Tibial nerve (tissue), 4 donors: ENCODE data around the gene TSPAN15. TPM values are rescaled to one million over a fixed set of nuclear protein-coding genes. Genes with fewer than 3 reads are reported as not detected.

Experiments
- DNase-seq, 2 donors: peaks; one replicate each; pipeline ENCODE4 v3.0.0-alpha.2; 2019; ENCODE audit warnings: low spot score in 2 of 2
- H3K27ac ChIP-seq, 4 donors: fragments of 200-600 bp; sonication (generic) in 3 of 4; one replicate each; pipeline ENCODE4 v1.5.1; 2017 to 2019; ENCODE audit warnings: mild to moderate bottlenecking in 1 of 4
- H3K27me3 ChIP-seq, 2 donors: fragments of 200-600 bp; sonication (generic) in 1 of 2; one replicate each; pipeline versions ENCODE4 v1.5.1 to v1.6.0; 2017 to 2019
- H3K36me3 ChIP-seq, 3 donors: fragments of 200-600 bp; sonication (generic); one replicate each; pipeline ENCODE4 v1.5.1; 2018 to 2019
- H3K4me1 ChIP-seq, 4 donors: fragments of 200-600 bp; sonication (generic) in 3 of 4; one replicate each; pipeline ENCODE4 v1.5.1; 2017 to 2019
- H3K4me3 ChIP-seq, 4 donors: fragments of 200-600 bp; sonication (generic) in 3 of 4; one replicate each; pipeline ENCODE4 v1.5.1; 2017 to 2019; ENCODE audit warnings: mild to moderate bottlenecking in 1 of 4, moderate library complexity in 1 of 4
- H3K9me3 ChIP-seq, 4 donors: fragments of 200-600 bp; sonication (generic) in 3 of 4; one replicate each; pipeline ENCODE4 v1.5.1; 2017 to 2019
- CTCF ChIP-seq, 5 experiments: fragments of 200-600 bp in 3 of 5; fragments of 450-650 bp in 2 of 5; sonication (generic) in 3 of 5; IDR thresholded peaks; one replicate each; pipeline ENCODE4 v1.5.1; 2016 to 2019; ENCODE audit warnings: antibody characterized with exemption in 5 of 5, mild to moderate bottlenecking in 3 of 5, moderate library complexity in 2 of 5
- EP300 ChIP-seq, 2 donors: sonication (generic); formaldehyde crosslinking; IDR thresholded peaks; one replicate each; pipeline ENCODE4 v1.6.1; 2017; ENCODE audit warnings: antibody characterized with exemption in 2 of 2, mild to moderate bottlenecking in 1 of 2
- POLR2A ChIP-seq, 2 donors: fragments of 450-650 bp; IDR thresholded peaks; one replicate each; pipeline ENCODE4 v1.6.1; 2017; ENCODE audit warnings: antibody characterized with exemption in 2 of 2, mild to moderate bottlenecking in 2 of 2, moderate library complexity in 2 of 2
- WGBS, 2 donors: methylation state at CpG; one replicate each; pipeline ENCODE4 v1.1.5; 2018; 5-methylcytosine and 5-hydroxymethylcytosine counted together
- total RNA-seq, 4 donors: library from RNA; depleted of rRNA; stranded (reverse); fragments of >200 nt; gene quantifications; one replicate each; pipeline ENCODE4 v1.1.0, GENCODE V29; 2016

TSPAN15 gene
- 100 to 1,000 TPM in 1 of 4 donors, 10 to 100 TPM in 3; 46.9 to 117 (median 92.7) TPM for total RNA-seq

- peaks cover 0 to 60% (median 16%) of the 10 kb centered on the region in 4 donors for H3K4me1 ChIP-seq
- peak within 1 kb of the TSS; percentile 63 to 92 (median 83) for H3K4me3 ChIP-seq
- H3K27me3 ChIP-seq, result no peaks in the 10 kb centered on the region
- no peaks in the 10 kb centered on the region for H3K9me3 ChIP-seq
- H3K36me3 ChIP-seq, result no peaks in the 10 kb centered on the region
- WGBS, 2 donors, result 1 to 2% methylated on average over 22 to 28 of the region's 45 CpGs
- DNase-seq, result peak; percentile 72 to 74
- peak within 1 kb of the TSS; percentile 73 to 93 (median 84) for H3K27ac ChIP-seq
- TF ChIP-seq EP300 (IDR thresholded peaks at IDR 0.05) (peak in 1 of 2 donors; percentile 81), CTCF (IDR thresholded peaks at IDR 0.05) (peak in 2 of 5 experiments; percentile 8 to 47), POLR2A (IDR thresholded peaks at IDR 0.05) (peak; percentile 58 to 80)
These were observed at the start of gene TSPAN15 for GRCh38 chr10:69451209-69451783. TSS of gene TSPAN15 (plus strand) at chr10:69451465. CDS start at chr10:69451595, 130 bp downstream.

- peaks cover 0 to 35% (median 0%) of the 10 kb centered on the region in 3 donors for H3K36me3 ChIP-seq
- no peak for TF ChIP-seq CTCF (IDR thresholded peaks at IDR 0.05)
- TF ChIP-seq EP300 (IDR thresholded peaks at IDR 0.05), result no peak
- peak overlapping the region in 3 of 4 donors; percentile 9 to 23 (median 22) for H3K27ac ChIP-seq
- H3K4me3 ChIP-seq, result no peak overlapping the region
- peaks cover 0 to 23% (median 14%) of the 10 kb centered on the region in 4 donors for H3K4me1 ChIP-seq
- DNase-seq, result no peak
- no peaks in the 10 kb centered on the region for H3K9me3 ChIP-seq
- no peaks in the 10 kb centered on the region for H3K27me3 ChIP-seq
- WGBS, 2 donors, result 35 to 37% methylated on average over 6 of the region's 6 CpGs
These were observed 48.9 kb upstream of the TSPAN15 start for GRCh38 chr10:69402386-69402785.

GRCh38 chr10:69403066-69403465 lies 48.2 kb upstream of the TSPAN15 start:
- Histone ChIP-seq H3K4me3 (no peak overlapping the region), H3K27ac (peak overlapping the region in 1 of 4 donors; percentile 22), H3K36me3 (peaks cover 0 to 35% (median 0%) of the 10 kb centered on the region in 3 donors), H3K27me3 (no peaks in the 10 kb centered on the region), H3K9me3 (no peaks in the 10 kb centered on the region), H3K4me1 (peaks cover 0 to 30% (median 20%) of the 10 kb centered on the region in 4 donors)
- no peak for DNase-seq
- WGBS, 2 donors, result 47 to 50% methylated on average over 1 of the region's 1 CpG
- TF ChIP-seq POLR2A (IDR thresholded peaks at IDR 0.05) (no peak), EP300 (IDR thresholded peaks at IDR 0.05) (no peak), CTCF (IDR thresholded peaks at IDR 0.05) (no peak)

GRCh38 chr10:69403519-69403918 lies 47.7 kb upstream of the TSPAN15 start:
- DNase-seq, result no peak
- Histone ChIP-seq H3K4me3 (no peak overlapping the region), H3K27me3 (no peaks in the 10 kb centered on the region), H3K4me1 (peaks cover 0 to 31% (median 23%) of the 10 kb centered on the region in 4 donors), H3K27ac (peak overlapping the region in 1 of 4 donors; percentile 37), H3K9me3 (no peaks in the 10 kb centered on the region), H3K36me3 (peaks cover 0 to 32% (median 0%) of the 10 kb centered on the region in 3 donors)
- 41 to 53% methylated on average over 3 of the region's 3 CpGs for WGBS, 2 donors
- TF ChIP-seq POLR2A (IDR thresholded peaks at IDR 0.05) (no peak), EP300 (IDR thresholded peaks at IDR 0.05) (no peak)

- H3K27ac ChIP-seq, result peak overlapping the region in 2 of 4 donors; percentile 7 to 95
- no peak for DNase-seq
- H3K4me1 ChIP-seq, result peaks cover 0 to 38% (median 25%) of the 10 kb centered on the region in 4 donors
- 88 to 94% methylated on average over 10 of the region's 10 CpGs for WGBS, 2 donors
- H3K9me3 ChIP-seq, result no peaks in the 10 kb centered on the region
- TF ChIP-seq POLR2A (IDR thresholded peaks at IDR 0.05) (no peak), CTCF (IDR thresholded peaks at IDR 0.05) (no peak)
- H3K36me3 ChIP-seq, result peaks cover 0 to 20% (median 0%) of the 10 kb centered on the region in 3 donors
- H3K4me3 ChIP-seq, result no peak overlapping the region
- no peaks in the 10 kb centered on the region for H3K27me3 ChIP-seq
These were observed 46.5 kb upstream of the TSPAN15 start for GRCh38 chr10:69404786-69405185.
